Measurements from ENCODE around the gene YARS1.
A peak's percentile ranks its signal among the peaks of the same experiment; 100 is the strongest.

Gene YARS1
- total RNA-seq: 318 to 662 (median 490) reads per million in 4 experiments

DNA sequence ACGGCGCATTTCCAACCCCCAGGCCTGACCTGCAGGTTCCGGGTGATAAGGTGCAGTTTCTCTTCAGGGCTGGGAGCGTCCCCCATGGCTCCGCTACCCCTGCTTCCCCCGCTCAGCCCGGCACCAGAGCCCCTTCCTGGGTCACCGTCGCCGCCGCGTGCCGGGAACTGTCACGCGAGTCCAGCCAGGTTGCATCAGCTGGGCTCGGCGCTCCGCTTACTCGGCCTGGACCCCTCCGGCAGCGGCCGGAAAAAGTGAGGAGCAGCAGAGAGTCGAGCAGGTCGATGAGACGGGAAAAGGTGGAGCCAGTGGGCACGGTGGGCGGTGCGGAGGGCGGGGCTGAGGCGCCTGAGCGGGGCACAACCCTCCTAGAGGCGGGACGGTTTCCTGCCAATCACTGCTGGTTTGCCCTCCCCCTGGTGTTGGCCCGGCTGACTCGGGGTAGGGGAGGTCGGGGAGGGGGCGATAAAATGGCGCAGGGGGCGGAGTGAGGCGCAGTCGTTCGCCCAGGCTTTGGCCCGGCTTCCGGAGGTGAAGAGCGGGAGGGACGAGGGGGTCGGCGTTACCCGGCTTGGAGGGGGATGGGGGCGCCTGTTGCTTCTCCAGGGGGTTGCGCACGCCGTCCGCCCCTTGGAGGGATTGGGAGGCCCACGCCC is at the start of gene YARS1, which contains the start of gene S100PBP:
TSS of gene YARS1 (minus strand) at position 200 of the 656 bp plus-strand sequence. CDS start at position 86, 114 bp downstream.
TSS of gene S100PBP (plus strand) at position 495 of the 656 bp plus-strand sequence. CDS start 8,447 bp downstream, outside the sequence.
- DNase-seq: peak; percentile 98

DNA sequence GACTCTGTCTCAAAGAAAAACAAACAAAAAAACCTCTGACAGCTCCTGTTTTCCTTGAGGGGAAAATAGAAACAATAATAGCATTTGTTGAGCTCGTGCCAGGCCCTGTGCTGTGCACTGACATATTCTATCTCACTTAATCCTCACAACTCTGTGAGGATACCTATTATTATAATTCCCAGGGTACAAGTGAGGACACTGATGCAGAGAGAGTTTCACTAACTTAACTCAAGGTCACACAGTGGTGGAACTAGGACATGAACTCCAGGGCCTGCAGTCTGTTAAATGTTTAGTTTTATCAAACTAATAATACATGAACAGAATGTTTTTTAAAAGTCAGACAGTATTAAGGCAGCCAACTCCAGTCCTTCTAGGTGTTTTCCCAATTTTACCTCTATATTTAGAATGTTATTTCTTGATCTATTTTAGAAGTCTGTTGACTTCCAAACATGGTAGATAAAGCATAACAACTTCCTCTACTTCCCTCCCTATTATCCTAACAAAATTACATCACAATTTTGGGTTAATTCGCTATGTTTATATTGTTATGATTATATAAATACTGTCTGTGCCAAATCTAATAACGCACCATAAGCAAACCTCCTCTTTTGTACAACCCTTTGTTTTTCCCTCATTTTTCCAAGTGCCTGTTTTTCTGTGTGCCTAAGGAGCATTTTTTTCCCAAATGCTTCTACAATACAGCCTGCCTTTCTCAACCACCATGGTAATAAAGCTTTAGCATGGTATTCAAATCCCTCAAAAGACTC is 48.7 kb upstream of the YARS1 start:
- no peak for DNase-seq

DNA sequence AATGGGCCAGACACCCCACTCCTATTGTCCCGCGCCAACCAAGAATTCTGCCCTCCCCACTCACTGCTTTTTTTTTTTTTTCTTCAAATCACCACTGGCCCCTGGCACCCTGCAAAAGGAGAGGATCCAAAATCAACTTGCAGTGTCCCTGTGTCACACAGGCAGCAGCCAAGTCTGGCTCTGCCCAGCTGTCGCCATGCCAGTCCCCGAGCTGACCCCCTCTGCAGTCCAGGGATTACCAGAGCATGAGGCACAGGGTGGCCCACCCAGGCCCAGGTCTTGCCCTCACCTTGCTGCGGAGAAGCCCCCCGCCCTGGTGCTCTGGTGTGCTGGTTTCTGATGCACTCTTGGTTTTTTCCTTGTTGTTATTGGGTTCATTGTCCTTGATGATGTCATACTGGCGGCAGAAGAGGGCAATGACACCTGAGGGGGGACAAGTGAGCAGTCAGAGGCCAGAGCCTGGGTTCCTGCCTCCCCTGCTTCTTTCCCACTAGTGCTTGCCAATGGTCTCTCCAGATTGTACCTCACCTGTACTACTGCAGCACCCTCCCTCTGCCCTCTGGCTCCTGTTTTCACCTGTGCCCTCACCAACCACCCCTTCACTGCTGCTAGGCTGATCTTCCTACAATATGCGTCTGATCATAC is 47.3 kb upstream of the YARS1 start:
- DNase-seq: no peak

DNA sequence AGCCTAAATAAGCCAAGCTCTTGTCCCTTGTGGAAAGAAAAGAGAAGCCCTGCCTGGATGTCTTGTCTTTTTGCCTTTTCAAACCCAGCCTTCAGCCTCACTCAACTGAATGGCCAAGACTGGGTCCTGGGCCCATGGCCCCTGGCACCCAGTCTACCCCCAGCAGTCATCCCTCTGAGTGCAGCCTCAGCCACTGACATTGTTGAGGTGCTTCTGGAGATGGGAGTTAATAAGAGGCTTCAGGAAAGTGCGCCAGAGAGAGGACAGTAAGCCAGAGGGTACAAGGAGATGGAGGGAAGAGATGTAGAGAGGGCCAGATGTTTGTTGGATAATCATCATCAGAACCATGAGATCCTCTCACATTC is 46.7 kb upstream of the YARS1 start:
- no peak for DNase-seq

DNA sequence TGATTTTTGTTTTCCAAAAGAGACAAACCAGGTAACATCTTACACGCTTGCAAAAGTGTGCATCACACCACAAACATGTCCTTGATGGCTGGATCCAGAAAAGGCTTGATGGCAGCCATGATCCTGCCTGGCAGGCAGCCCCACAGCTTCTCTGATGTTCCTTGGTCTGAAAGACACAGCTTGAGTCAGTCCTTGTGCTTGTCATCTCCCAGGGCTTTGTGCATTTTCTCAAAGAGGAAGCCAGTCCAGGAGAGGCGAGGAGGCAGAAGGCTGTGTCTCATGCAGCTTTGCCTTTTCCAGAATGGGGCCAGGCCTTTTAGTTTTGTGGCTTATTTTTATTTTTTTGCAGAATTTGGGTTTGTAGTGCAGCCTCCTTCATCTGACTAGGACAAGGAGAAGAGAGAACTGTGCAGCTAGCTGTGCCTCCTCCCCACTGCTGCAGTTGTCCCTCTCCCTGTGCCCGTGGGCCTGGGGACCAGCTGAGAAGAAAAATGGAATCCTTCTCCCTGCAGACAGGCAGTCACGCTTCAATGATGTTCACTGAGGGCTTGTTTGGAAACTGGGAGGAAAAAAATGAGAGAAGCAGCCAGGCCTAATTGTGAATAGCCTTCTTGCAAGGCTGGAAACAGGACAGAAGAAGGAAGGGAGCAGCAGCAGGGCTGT is 46.2 kb upstream of the YARS1 start:
- DNase-seq: no peak

DNA sequence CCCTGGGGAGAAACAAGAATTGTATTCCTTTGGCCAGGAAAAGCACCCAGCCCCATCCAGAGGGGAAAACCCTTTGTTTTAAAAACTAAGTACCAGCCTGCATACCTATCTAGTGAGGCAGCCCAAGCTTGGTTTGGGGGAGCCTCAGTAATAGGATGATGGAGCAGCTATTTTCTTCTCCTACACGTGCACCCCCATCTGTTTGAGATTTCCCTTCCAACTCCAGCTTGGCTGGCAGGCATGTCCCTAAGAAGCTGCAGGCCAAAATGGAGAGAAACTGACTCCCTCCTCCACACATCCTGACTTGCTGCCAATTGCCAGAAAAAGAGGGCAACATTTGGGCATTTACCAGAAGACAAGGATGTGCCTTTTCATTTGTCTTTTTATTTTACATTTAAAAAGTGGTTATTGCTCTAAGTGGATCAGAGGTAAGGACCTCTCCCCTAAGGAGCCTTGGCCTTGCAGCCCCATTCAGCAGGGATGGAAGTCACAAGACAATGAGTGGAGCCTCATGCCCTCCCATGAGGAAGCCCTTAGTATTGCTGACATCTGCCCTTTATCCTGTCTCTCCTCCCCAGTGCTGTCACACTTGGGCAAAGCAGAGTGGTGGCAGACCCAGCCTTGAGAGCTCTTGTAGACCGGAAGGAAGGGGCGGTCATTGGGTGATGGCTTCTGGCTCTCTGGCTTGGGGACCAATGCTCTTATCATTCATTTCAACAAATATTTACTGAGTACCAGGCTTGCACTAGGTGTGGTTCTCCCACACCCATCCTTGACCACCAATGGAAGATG is 44.9 kb upstream of the YARS1 start:
- no peak for DNase-seq

DNA sequence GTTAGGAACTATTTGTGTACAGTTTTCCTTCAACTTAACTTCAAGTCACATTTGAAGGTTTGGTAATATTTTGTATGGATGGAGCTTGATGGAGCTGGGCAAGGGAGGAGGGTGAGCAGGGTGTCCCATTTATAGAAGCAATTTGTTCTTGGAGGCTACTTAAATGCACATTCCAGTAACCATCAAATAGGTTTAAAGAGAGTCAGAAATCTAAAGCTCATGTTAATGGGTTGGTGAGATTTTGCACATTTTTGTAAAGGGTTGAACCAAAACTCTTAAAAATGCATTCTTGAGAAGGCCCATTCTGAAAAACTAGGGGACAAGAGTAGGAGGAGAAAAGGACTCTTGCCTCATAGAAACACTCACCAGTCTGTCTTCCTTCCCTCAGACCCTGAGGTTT is 43.4 kb upstream of the YARS1 start:
- DNase-seq: no peak

DNA sequence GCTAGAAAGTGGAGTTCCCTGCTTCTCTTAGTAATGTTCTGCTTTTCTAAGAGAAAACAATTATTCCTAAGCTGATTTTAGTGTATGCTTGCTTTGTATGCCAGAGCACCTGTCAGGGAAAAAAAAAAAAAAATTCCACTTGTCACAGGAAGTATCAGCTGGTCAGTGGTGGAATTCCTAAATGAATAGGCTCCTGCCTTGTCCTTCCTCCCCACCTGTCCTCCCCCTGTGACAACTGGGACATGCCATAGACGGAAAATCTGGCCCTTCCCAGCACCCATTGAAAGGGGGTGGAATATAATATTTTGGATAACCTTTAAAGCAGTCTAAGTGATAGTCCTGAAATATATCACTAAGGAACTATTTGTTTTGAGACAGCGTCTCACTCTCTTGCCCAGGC is 42.8 kb upstream of the YARS1 start:
- DNase-seq: no peak

DNA sequence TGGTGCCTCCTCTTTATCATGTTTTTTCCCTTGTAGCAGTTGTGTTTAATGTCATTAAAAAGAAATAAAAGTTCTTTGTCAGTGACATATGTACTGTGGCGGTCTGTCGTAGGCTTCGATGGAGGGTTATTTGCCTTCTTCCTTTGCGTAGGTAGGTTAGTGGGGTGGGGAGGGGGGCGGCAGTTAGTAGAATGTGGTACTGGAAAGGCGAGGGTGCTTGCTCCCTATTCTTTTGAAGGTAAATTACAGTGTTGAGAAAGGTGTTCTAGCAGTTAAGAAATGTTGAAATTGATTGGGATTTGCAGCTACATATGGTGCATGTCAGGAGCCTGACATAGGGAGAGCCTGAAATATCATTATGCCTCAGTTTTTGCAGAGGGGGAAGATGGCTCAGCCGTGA is 41.6 kb upstream of the YARS1 start:
- DNase-seq: no peak

DNA sequence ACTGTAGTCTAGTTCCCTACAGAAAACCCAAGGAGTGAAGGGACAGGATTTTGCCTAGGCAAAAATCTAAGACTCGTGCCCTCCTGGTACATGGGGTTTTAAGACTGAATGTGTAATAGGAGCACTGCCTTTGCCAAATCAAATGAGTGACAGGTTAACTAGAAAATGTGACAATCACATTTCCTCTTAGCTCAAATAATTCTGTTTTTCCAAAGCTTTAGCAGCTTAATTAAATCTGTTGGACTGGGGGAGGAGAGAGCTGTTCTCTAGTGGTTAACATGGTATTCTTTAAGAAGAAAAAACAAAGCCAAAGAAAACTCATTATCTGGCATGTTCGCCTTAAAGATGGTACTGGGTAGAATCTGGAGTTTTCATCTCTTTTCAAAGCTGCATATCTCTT is 41.0 kb upstream of the YARS1 start:
- DNase-seq: no peak

DNA sequence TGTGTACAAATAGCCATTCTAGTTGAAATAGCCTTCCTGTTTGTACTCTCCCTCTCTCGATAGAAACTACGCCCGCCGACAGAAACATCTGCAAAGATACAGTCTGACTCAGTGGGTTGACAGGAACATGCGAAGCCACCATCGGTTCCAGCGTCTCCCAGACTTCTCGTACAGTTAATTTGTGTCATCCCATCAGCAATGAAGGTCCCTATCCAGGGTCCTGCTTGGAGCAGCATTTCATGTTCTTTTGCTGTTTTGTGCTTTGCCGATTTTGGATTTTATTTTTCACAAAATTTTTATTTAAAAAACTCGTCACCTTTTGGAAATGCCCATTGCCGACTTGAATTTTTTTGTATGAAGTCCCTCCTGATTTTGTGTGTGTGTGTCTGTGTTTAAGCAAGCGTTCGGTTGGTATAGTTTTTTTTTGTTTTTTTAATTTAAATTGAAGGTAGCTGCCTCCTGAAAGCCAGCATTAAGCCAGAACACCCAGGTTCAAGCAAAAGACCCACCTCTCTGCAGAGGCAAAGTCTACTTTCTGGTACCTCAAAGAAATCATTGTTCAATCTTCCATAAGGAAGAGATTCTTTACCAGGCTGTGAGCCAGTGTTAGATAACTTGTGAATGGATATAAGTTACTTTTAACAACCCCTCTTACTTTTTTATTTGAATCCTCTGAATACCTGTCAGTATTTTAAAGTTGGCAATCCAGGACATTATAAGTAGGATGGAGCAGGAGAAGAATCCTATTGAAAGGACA is 38.9 kb upstream of the YARS1 start:
- DNase-seq: no peak

DNA sequence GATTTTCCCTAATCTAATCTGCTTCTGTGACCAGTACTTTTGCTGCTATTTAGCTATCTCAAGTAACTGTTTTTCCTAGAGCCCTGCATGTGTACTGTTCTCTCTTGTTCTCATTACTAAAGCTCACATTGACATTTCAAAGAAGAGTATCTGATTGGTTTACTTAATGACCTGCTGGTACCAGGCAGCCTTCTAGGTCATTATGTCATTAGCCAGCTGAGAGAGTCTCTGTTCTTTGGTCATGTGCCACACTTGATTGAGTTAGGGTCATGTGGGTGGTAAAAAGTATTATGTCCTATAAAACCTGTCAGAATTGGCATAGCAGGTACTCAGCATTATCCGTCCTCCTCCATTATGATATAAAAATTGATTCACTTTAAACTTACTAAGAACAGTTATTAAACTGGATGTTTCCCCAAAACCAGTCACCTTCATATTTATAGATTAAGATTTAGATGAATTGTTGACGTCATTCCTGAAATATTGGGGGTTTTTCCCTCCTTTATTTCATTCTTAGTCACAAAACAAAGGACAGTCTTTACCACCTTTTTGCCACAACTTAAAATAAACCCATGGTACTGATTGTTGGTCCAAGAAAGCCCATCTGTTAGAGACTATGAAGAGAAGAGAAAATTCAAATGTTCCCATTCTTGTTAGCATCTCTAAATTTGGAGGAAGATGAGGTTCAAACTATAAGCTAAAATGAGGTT is 31.4 kb upstream of the YARS1 start:
- DNase-seq: no peak

DNA sequence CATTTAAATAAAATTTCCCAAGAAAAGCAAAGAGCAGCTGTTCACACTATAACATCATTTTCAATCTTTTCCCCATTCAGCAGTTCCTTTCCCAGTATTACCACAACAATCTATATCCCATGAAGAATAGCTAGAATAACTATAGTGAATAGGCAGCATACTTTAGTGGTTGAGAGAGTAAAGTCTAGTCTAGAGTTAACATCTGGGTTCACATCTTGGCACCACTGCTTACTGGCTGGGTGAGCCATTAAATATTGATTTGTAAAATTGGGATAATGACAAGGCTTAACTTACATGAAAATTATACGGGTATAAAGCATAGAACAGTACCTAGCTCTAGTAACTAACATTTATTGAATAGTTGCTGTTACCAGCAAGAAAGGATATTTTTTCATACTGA is 14.7 kb upstream of the YARS1 start:
- no peak for DNase-seq

DNA sequence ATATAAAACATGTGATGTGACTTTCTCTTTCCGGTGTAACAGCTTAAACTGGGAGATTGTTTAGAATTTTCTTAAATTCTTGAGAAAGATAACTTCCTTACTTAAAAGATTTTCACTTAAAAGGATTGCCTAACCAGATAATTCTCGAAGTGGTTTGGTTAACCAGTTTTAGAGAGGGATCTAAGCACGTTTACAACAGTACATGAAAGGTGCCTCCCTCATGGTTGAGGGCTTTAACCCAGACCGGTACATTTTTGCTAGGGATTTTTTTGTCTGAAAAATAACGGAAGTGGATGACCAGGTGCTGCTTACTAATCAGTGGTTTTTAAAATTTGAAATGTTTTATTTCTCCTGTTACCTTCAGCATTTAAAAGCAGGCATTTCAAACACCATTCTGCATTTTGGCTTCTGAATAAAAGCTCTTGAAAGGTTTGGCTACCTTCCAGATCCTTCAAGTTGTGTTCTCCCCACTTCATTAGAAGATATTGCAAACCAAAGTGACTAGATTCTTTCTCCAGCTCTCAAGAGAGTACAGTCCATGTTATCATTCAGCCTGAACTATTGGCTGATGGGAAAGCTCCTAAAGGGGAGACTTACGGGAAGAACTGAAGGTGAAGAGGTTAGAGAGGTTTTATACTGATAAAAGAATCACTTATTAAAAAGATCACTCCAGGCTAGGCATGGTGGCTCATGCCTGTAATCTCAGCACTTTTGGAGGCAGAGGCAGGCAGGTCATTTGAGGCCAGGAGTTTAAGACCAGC is 13.1 kb upstream of the YARS1 start:
- DNase-seq: no peak

DNA sequence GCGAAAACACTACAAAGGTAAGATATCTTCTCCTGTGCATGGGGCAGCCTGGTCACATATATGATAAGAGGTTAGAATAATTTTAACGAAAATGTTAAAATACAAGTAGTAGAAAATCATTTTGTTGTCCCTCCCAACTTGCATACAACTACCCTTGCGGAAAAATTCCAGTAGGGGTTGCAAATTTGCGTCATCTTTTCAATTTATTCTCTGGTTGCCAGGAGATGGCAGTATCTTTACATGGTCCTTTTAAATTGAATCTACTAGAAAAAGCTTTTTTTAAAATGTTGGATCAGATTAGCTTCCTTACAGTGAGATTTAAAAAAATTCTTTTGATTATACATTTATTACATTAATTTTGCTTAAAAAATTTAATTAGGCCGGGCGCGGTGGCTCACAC is 11.2 kb upstream of the YARS1 start:
- no peak for DNase-seq

DNA sequence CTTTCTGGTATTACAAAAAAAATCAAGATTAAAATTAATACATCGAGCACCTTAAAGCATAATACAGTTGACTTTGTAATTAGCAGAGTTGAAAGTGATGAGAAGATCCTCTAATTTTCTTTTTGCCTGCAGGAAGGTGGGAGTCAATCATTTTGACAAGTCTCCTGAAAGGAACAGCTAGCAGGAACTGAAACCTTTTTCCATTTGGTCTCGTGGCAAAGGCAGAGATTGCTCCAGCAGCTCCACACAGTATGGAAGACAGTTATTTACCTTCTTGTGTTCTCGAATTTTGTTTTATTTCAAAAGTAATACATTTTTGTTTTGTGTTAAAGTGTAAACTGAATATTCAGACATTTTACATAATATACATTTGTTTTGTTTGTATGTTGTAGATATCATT is 8.0 kb upstream of the YARS1 start:
- DNase-seq: no peak

DNA sequence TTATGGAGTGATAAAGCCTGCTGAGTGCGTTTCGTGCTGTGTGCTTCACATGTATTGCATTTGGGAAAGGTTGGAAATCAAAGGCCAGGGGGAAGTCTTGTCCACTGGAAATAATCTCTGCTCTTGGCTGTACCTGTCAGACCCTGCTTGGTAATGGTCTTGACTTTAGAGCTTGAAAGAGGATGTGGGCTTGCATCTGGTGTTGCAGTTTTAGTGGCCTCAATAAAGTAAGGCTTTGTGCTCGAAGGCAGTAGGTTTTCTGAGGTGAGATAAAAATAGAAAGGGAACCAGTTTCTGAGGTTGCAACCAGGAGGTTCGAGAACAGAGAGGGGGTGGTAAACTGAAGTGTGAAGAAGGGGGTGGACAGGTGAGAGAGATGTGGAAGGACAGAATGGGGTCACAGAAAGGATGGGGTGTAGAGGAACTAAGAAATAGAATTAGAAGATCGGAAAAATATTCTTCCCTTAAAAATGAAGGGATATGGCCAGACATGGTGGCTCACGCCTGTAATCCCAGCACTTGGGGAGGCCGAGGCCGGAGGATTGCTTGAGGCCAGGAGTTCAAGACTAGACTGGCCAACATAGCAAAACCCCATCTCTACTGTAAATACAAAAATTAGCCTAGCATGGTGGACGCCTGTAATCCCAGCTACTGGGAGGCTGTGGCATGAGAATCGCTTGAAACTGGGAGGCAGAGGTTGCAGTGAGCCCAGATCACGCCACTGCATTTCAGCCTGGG is 1.8 kb upstream of the YARS1 start:
- no peak for DNase-seq

DNA sequence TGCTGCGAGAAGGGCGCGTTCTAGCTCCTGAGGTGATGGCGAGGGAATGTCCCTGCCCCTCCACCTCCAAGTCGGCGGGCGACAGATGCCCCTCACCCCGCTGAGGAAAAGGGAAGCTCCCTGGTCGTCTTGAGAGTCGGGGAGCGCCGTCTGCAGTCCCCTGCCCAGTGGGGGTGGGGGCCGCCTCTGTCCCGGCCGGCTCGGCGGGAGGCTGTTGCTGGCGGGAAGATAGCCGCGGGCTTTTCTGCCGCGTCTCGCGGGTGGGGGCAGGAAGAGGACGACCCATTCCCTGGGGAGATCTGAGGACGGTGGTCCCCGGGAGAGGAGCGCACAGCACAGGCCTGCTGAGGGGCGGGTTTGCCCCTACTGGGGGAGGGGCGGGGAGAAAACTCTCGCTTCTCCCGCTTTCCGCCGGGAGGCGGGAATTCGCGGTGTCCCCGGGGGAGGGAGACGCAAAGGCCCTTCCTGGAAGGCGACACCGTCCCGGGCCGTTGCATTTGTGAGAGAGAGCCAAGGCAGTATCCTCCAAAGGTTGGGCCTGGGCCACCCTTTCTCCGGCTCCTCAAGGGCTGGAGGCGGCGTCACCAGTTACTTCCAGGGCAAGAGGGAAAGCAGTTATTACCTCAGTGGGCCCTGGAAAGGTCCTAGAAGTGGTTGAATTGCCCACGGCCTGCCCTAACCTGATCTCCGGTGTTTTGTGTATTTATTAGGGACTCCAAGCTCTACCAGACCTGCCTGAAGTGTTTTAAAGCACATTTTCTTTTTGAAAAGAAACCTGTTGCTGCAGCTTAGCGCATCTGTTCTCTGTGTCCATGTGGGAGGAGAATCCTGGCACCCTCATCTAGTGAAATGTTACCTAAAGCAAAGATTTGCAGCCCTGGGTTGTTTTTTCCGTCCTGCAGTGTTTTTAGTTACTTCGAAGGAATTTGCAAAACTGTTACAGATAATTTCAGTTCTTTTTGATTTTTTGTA is 943 bp upstream of the YARS1 start:
- peak; percentile 21 for DNase-seq

Measured in effector CD8-positive, alpha-beta T cell (primary cell).